ENCODE measurements around the gene ZNF365.

Gene ZNF365

DNA sequence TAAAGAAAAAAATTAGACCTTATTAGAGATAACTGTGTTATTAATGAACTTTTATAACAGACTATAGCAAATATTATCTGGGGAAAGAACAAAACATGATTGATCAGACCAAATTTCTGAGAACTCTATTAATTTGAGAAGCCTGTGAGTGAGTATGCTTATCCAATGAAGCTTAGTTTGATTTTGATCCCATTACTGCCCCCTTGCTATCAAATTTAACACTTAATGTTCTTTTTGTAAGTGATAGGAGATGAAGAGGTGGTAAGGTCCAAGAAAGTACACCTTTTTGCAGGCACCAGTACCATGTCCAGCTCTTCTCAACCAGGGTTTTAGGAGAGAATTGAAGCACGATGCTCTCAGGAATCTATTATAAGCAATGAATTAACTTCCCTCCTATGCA is 49.9 kb downstream of the ZNF365 start:
- peak in 1 of 3 experiments; percentile 5 for DNase-seq

DNA sequence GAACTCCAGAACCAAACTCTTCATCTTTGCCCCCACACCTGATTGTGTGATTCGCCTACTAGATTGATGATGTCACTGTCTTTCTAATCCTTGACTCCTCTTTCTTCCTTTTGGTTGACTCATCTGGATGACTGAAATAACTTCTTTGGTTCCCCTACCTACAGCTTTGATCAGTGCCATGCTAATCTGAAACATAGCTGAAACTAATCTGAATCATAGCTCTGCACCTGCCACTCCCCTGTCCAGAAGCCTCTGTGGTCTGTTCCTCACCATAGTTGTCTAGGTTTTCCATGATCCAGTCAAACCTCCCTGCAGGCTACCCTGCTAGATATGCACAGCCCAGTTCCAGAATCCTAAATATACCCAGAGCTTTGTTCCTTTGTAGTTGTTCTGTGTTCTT is 51.9 kb downstream of the ZNF365 start:
- DNase-seq = no peak

DNA sequence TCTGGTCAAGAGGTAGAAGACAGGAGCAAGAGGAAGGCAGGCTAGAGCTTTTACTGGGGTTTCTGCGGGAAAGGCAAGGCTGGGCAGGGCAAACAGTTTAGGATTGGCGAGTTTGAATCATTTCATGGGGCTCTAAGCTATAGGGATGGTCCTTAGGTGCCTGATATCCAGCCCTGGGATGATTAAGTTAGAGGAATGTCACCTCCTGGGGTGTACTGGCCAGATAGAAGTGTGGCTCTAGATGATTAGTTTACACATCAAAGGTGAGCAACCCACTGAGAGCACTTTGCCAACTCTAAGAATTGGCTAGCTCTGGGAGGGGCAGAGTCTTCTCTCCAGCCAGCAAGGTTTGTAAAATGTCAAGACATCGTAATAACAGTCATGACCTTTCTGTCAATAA is 52.4 kb downstream of the ZNF365 start:
- no peak for DNase-seq

DNA sequence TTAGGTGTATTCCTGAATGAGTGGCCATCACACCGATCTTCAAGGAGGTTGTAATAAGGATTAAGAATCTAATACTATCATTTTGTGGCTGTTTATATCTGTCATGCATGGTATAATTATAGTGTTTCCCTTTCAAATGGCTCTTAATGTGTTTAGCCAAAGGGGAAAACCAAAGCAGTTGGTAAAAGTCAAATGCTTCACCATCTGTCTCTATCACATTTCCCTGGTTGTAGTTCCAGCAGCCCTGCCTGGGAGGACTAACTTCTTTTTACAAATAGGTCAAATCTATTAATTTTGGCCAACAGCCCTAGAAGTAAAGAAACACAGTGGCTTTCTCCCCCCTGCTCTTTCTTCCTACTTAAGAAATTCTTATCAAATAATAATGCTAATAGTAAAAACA is 56.7 kb downstream of the ZNF365 start:
- peak in 2 of 3 experiments; percentile 25 to 69 for DNase-seq

DNA sequence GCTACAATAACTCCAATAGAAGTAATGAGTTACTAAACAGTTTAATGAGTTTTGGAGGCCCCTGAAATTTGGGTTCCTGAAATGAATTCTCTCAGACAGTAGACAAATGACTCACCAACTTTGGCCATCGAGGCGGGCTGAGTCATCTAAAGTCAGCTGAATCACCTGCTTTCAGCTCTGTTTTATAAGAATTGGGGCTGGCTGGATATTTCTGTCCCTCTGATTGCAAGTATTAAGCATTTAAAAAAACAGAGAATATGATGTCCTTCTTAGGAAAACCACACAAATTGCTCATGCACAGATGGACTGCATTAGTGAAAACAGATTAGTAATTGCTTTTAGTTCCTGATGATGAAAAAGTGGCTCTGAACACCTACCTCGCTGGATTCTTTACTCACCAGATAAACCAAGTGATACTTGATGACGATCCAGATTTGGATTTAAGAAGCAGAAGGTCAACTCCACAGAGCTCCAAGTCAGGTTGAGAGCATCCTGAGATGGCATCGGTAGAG is 59.1 kb downstream of the ZNF365 start:
- no peak for DNase-seq

DNA sequence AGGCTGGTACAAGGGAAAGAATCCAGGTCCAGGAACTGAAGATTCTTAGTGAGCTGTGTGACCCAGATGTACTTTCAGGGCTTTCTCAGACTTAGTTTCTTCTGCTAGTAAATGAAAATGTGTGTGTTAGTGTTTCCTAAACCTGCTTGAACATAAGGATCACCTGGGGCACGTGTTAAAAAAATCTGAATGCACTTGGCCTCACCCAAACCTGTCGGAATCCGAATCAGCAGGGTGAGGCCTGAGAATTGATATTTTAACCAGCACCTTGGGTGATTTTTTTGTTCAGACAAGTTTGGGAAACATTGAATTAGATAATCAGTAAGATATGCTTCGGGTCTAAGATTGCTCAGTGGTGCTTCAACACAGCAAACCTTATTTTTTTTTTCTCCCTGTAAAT is 59.7 kb downstream of the ZNF365 start:
- no peak for DNase-seq

DNA sequence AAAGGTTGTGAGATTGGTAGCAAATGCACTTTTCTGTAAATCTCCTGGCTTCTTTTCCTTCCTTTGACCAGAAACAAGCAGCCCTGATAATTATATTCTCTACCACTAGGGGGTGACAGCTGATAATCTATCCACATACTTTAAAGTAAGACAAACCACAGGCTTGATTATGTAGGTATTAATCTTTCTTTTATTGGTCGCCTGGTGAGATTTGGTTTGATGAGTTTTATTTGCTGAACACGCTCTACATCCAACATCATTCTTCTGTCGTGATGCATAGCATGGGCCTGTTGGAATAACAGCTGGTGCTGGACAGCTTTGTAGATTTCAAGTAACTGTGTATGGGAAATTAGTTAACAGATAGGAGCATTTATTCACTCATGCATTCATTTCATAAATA is 63.5 kb downstream of the ZNF365 start:
- peak; percentile 32 to 67 (median 40) for DNase-seq

DNA sequence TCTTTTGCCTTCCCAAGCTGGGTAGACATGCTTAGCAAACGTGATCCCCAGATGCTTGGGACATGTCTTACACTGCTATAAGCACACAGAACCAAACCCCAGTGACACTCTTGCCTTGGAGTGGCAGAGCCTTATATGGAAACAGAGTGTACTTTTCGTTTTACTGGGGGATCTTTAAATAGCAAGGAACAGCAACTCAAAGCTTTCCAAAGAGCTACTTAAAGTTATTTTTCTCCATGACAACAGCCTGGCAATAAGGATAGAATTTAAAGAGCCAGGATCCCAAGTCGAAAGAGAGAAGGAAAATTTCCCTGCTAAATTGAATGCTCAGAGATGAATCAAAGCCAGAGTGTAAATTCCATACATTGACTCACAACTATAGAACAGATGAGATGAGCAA is 67.8 kb downstream of the ZNF365 start:
- no peak for DNase-seq

DNA sequence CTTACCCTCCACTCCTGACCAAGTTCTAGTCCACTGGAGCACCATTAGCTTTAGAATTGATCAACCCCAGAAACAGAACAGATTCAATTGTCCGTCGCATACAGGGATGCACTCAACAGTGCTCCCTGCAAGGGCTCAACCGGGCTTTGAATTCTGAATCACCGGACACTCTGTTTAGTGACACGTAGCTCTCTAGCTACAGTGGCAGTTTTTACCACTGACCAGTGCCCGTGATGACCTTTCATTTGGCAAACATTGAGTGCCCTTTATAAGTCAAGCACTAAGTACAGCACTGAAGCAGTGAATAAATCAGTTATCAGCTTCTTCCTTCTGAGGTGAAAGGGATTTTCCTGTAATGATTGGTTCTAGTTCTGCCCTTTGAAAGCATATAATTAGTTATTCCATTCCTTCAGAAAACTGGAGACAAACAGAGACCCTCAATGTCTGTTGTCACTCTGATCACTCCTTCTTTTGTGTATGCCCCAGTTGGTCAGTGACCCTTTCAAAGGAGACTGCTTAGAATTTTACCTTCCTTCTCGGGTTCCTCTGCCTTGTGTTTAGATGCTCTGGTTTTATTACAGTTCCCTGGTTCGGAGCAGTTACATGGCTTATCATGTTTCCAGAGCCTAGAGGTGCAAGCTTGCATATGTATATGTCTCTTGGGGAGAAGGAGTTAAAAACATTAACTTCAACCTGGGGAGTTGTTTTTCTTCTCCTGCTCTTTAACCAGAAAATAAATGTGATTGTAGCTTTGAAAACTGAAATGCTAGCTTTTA is 68.9 kb downstream of the ZNF365 start:
- DNase-seq = no peak

DNA sequence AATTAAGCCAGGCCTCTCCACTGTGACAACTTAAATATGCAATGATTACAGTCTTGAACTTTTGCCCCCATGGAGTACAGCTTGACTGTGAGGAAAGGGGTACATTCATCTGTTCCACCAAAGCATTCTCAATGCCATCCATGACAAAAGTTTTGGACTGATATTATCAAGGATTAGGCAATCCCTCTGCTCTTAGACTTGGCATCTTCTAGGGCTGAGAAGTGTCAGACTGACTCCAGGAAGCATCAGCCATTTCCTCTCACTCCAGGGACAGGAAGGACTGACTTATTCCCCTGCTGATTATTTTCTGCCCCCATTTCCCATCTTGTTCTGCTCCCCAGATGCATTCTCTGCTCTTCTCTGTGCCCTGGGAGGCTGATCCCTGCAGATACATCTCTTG is 69.7 kb downstream of the ZNF365 start:
- DNase-seq = no peak

DNA sequence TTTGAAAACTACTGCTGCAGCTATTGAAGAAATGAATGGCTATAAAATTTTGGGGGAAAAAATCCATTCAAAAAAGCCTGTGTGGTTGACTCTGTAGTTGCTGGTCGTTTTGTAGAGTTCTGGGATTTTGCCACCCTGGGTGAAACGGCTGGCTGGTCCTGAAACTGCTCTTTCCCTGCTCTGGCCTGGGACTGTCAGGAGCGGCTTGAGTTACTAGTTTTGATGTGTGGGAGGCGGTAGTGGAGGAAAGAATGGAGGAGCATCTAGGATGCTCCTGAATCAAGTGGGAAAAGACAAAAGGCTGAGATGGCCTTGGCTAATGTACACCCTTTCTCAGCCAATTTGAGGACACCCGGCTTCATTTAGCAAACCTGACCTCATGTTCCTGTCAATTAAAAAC is 72.5 kb downstream of the ZNF365 start:
- no peak for DNase-seq

DNA sequence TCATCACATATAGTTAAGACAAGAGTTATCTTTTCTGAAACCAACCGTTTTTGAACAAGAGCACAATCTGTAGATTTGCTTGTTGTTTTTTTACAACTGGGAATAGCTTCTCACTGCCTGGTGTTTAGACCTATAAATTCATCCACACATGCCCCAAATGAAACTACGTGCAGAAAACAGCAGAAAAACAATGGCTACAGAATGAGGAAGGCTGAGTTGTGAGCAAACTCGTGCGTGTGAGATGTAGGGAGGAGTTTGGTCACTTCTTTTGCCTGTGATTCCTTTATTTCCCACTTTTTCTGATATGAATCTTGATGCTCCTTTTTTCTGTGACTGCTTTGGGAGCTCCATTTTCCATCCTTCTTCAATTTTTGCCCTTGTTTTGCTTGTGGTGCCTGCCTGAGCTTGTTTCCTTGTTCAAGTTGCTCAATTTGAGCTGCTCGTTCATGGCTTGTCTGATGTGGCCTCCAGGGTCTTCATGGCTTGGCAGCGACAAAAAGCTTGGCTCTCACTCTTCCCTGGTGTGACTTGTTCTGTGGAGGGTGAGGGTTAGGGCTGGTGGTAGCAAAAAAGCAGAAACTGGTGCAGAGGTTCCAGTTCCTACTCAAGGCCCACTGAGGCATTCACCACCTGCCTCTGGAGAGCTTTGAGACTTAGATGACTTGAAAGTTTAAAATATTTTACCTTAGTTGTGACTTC is 76.9 kb downstream of the ZNF365 start:
- no peak for DNase-seq

DNA sequence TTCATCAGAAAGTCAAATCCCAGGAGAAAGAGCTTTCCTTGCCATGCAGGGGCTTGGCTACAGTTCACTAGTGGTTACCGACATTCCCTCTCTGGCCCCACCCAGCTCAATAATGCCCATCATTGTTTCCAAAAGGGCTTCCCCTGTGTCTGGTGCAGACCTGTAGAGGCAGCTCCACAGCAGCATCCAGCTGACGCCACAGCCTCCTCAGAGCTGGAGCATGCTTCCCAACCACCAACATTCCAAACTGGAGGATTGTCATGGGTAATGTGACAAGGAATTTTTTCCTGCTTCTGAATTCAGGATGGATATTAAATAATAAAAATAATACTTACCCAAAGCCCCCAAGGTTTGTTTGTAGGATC is 77.4 kb downstream of the ZNF365 start:
- DNase-seq = no peak

All from NCI-H1417 (cell line).